ENCODE data around the gene RPTOR. TPM values are rescaled to one million over a fixed set of nuclear protein-coding genes. Genes with fewer than 3 reads are reported as not detected.

Gene RPTOR
- polyA plus RNA-seq, 1 of the 3 experiments (the other 2 are of a cell fraction), result 14.9 TPM

DNA sequence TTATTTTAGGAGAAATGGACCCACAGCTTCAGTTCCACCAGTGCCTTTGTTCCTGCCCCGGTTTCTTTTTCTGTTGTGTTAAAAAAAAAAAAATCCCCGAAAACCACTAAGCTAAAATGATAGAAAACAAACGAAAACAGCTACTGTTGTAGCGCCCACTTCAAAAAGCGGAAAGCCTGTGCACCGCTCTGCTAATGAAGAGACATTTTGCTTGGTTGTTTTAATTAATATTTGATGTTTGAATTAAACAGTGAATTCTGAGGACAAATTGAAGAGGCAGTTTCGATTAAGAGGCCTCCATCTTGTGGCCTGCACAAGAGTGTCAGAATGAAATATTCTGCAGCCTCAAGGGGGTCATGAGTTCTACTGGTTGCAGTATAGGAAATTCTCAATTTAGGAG lies 186.7 kb downstream of the RPTOR start:
- Histone ChIP-seq H3K4me3 (ENCODE audit: low read depth in 2 of 2, low read length in 1 of 2) (no peak overlapping the region), H3F3A (replicated peaks; ENCODE audit: insufficient read depth) (peaks cover 12% of the 10 kb centered on the region), H2AFZ (ENCODE audit: low read depth) (no peak overlapping the region), H4K20me1 (ENCODE audit: insufficient read depth) (no peaks in the 10 kb centered on the region), H3K36me3 (replicated peaks in 1 of 2; ENCODE audit: control insufficient read depth in 1 of 2, insufficient read depth in 2 of 2, low read length in 1 of 2) (peaks cover 0 to 6% of the 10 kb centered on the region in 2 experiments), H3K4me1 (ENCODE audit: control insufficient read depth in 1 of 2, insufficient read depth in 2 of 2, low read depth in 1 of 2, low read length in 1 of 2) (peaks cover 11 to 24% of the 10 kb centered on the region in 2 experiments), H3K9me2 (no peaks in the 10 kb centered on the region), H3K27me3 (ENCODE audit: insufficient read depth) (no peaks in the 10 kb centered on the region), H3K27ac (ENCODE audit: low read depth in 2 of 2, low read length in 1 of 2) (no peak overlapping the region), H3K9me3 (no peaks in the 10 kb centered on the region), H3K79me2 (ENCODE audit: insufficient read depth) (peaks cover 8% of the 10 kb centered on the region; the same call in 1 of the 2 replicates), H3K4me2 (no peak overlapping the region), H3K9ac (no peak overlapping the region)
- DNase-seq, result no peak
- TF ChIP-seq TEAD4 (IDR thresholded peaks at IDR 0.05; ENCODE audit: borderline replicate concordance, insufficient read depth), result no peak
- TF ChIP-seq FOXM1 (IDR thresholded peaks at IDR 0.05; ENCODE audit: low read depth), result no peak
- TF ChIP-seq, protein P1, sequence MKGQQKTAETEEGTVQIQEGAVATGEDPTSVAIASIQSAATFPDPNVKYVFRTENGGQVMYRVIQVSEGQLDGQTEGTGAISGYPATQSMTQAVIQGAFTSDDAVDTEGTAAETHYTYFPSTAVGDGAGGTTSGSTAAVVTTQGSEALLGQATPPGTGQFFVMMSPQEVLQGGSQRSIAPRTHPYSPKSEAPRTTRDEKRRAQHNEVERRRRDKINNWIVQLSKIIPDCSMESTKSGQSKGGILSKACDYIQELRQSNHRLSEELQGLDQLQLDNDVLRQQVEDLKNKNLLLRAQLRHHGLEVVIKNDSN (IDR thresholded peaks at IDR 0.05; ENCODE audit: borderline replicate concordance, low read depth), result no peak
- no peak for TF ChIP-seq FOSL2 (IDR thresholded peaks at IDR 0.05; ENCODE audit: borderline replicate concordance, low read depth)
- TF ChIP-seq, protein P2, sequence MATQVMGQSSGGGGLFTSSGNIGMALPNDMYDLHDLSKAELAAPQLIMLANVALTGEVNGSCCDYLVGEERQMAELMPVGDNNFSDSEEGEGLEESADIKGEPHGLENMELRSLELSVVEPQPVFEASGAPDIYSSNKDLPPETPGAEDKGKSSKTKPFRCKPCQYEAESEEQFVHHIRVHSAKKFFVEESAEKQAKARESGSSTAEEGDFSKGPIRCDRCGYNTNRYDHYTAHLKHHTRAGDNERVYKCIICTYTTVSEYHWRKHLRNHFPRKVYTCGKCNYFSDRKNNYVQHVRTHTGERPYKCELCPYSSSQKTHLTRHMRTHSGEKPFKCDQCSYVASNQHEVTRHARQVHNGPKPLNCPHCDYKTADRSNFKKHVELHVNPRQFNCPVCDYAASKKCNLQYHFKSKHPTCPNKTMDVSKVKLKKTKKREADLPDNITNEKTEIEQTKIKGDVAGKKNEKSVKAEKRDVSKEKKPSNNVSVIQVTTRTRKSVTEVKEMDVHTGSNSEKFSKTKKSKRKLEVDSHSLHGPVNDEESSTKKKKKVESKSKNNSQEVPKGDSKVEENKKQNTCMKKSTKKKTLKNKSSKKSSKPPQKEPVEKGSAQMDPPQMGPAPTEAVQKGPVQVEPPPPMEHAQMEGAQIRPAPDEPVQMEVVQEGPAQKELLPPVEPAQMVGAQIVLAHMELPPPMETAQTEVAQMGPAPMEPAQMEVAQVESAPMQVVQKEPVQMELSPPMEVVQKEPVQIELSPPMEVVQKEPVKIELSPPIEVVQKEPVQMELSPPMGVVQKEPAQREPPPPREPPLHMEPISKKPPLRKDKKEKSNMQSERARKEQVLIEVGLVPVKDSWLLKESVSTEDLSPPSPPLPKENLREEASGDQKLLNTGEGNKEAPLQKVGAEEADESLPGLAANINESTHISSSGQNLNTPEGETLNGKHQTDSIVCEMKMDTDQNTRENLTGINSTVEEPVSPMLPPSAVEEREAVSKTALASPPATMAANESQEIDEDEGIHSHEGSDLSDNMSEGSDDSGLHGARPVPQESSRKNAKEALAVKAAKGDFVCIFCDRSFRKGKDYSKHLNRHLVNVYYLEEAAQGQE (IDR thresholded peaks at IDR 0.05; ENCODE audit: low read depth, low read length), result no peak
- TF ChIP-seq, protein P3, sequence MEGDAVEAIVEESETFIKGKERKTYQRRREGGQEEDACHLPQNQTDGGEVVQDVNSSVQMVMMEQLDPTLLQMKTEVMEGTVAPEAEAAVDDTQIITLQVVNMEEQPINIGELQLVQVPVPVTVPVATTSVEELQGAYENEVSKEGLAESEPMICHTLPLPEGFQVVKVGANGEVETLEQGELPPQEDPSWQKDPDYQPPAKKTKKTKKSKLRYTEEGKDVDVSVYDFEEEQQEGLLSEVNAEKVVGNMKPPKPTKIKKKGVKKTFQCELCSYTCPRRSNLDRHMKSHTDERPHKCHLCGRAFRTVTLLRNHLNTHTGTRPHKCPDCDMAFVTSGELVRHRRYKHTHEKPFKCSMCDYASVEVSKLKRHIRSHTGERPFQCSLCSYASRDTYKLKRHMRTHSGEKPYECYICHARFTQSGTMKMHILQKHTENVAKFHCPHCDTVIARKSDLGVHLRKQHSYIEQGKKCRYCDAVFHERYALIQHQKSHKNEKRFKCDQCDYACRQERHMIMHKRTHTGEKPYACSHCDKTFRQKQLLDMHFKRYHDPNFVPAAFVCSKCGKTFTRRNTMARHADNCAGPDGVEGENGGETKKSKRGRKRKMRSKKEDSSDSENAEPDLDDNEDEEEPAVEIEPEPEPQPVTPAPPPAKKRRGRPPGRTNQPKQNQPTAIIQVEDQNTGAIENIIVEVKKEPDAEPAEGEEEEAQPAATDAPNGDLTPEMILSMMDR (IDR thresholded peaks at IDR 0.05), result no peak
- no peak for TF ChIP-seq EP300 (IDR thresholded peaks at IDR 0.05; ENCODE audit: borderline replicate concordance in 1 of 2, low read depth in 1 of 2, low read length in 1 of 2)
- TF ChIP-seq MEF2A (IDR thresholded peaks at IDR 0.05; ENCODE audit: borderline replicate concordance, low read depth), result no peak
- no peak for TF ChIP-seq NRF1 (IDR thresholded peaks at IDR 0.05; ENCODE audit: low read depth, low read length)
- no peak for TF ChIP-seq RFX5 (IDR thresholded peaks at IDR 0.05; ENCODE audit: low read length)
- TF ChIP-seq POLR2AphosphoS5 (IDR thresholded peaks at IDR 0.05; ENCODE audit: low read depth, low read length), result no peak
- TF ChIP-seq, protein P4, sequence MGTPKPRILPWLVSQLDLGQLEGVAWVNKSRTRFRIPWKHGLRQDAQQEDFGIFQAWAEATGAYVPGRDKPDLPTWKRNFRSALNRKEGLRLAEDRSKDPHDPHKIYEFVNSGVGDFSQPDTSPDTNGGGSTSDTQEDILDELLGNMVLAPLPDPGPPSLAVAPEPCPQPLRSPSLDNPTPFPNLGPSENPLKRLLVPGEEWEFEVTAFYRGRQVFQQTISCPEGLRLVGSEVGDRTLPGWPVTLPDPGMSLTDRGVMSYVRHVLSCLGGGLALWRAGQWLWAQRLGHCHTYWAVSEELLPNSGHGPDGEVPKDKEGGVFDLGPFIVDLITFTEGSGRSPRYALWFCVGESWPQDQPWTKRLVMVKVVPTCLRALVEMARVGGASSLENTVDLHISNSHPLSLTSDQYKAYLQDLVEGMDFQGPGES (IDR thresholded peaks at IDR 0.05; ENCODE audit: low read depth, low read length), result no peak
- no peak for TF ChIP-seq FOXJ3 (CRISPR knock-in tag; IDR thresholded peaks at IDR 0.05)
- TF ChIP-seq GABPA (IDR thresholded peaks at IDR 0.05; ENCODE audit: low read depth), result no peak
- no peak for TF ChIP-seq TAF1 (IDR thresholded peaks at IDR 0.05; ENCODE audit: borderline replicate concordance, low read depth, low read length)
- TF ChIP-seq SMC3 (IDR thresholded peaks at IDR 0.05; ENCODE audit: low read depth, low read length), result no peak
- TF ChIP-seq EZH2phosphoT487 (IDR thresholded peaks at IDR 0.05; ENCODE audit: borderline replicate concordance, low read depth), result no peak
- no peak for TF ChIP-seq ELF1 (IDR thresholded peaks at IDR 0.05)
- TF ChIP-seq GATA2 (CRISPR knock-in tag; IDR thresholded peaks at IDR 0.05), result no peak
- no peak for TF ChIP-seq YY1 (IDR thresholded peaks at IDR 0.05; ENCODE audit: low read depth)
- CTCF ChIA-PET, result interaction anchor here (1.3 kb wide), 1 partner anchor 11 kb away, joined by 3 read pairs; no protein-coding TSS in a partner anchor
- WGBS (ENCODE audit: low lambda C conversion rate), result 91% methylated on average over 7 of the region's 7 CpGs
- POLR2A ChIA-PET, result no interaction called here
